Measurements from ENCODE around the gene AGAP3.

GRCh38 chr7:151110236-151110940 is 24.1 kb downstream of the AGAP3 start:
- no peak for TF ChIP-seq POLR2AphosphoS5 (IDR thresholded peaks at IDR 0.05; ENCODE audit: low read depth, low read length)
- TF ChIP-seq TAF1 (IDR thresholded peaks at IDR 0.05; ENCODE audit: low read depth, low read length), result no peak
- TF ChIP-seq POLR2A (IDR thresholded peaks at IDR 0.05; ENCODE audit: low read depth, low read length), result no peak
- TF ChIP-seq POU2F2 (IDR thresholded peaks at IDR 0.05; ENCODE audit: low read depth, low read length), result no peak
- no peak for TF ChIP-seq SPI1 (IDR thresholded peaks at IDR 0.05; ENCODE audit: low read depth, low read length)
- TF ChIP-seq PAX5 (IDR thresholded peaks at IDR 0.05; ENCODE audit: insufficient read depth, low read length, severe bottlenecking), result no peak

Measured in GM12891 (cell line).